NCI-H526 (cell line): ENCODE data around the gene C16orf96.

Experiments
- DNase-seq, 2 experiments: peaks; one replicate each; lab custom pipeline; 2025; lab: John Stamatoyannopoulos, UW

C16orf96 gene

DNA sequence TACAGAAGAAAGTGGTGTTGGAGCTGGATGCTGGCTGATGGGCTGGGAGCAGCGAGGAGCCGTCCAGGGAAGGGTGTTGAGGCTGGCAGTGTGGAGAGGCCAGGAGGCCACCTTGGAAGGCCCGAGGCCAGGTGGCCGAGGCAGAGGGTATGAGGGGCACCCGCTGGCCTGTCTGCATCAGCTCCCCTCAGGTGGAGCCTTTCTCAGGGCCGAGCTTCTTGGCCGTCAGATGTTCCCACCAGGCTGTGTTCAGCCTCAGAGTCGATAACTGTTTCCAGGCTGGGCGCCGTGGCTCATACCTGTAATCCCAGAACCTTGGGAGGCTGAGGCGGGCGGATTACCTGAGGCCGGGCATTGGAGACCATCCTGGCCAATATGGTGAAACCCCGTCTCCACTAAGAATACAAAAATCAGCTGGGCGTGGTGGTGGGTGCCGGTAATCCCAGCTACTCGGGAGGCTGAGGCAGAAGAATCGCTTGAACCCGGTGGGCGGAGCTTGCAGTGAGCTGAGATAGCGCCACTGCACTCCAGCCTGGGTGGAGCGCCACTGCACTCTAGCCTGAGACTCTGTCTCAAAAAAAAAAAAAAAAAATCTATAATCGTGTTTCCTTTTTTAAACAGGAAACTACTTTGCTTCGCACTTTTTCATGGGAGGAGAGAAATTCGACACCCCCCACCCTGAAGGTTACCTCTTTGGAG, 93.8 kb downstream of the C16orf96 start:
- no peak for DNase-seq
